H1 (cell line): ENCODE measurements around the gene PSMC5. TPM values are rescaled to one million over a fixed set of nuclear protein-coding genes. Genes with fewer than 3 reads are reported as not detected.

Experiments used
- polyA plus RNA-seq, 7 experiments: library from polyadenylated mRNA; depleted of rRNA in 3 of 7; stranded (reverse) in 5 of 7; unstranded in 2 of 7; fragments of >200 nt in 5 of 7; fragments of 200-250 nt in 2 of 7; gene quantifications; 1 replicate in 5 of 7; 2 replicates in 1 of 7; 4 replicates in 1 of 7; pipeline versions ENCODE4 v1.2.1 to v1.2.3, GENCODE V29; 2011 to 2013; ENCODE audit warnings: missing spikeins in 2 of 7, mixed read lengths in 2 of 7
- total RNA-seq: library from RNA; stranded (reverse); fragmentation: NEBNext Ultra II Directional; extraction: Animal tissue kit (Norgen Biotek cat#: 25700); gene quantifications from 2 replicates; pipeline ENCODE4 v1.2.1, GENCODE V29; 2021
- TF ChIP-seq, protein P1 (sequence below): IDR thresholded peaks from 2 replicates; pipeline ENCODE4 v1.6.1; 2011; ENCODE audit warnings: low read length, improper control_type of control experiment

PSMC5 gene
- total and polyA plus RNA-seq, 2 of the 8 experiments (the other 6 are each of a cell fraction or from before 2014, with no cell fraction given) = 172 to 180 TPM

DNA sequence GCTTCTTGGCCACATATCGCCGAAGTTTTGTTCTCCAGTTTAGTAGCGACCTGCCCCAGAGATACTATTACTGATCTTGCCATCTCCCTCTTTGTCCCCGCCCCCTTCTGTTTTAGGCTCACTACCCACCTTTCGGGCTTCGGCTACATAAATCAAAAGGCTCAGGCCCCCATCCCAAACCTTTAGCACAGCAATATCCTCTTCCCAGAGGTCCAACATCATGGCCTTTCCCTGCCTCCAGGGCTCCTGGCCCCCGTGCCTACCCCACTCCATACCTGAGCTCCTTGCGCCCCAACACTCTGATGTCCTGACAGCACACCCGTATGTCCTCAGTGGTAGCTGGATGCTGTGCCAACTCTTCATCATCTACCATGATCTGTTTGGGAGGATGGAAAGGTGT, 2.9 kb upstream of the PSMC5 start (continued):
- TF ChIP-seq, protein P1, sequence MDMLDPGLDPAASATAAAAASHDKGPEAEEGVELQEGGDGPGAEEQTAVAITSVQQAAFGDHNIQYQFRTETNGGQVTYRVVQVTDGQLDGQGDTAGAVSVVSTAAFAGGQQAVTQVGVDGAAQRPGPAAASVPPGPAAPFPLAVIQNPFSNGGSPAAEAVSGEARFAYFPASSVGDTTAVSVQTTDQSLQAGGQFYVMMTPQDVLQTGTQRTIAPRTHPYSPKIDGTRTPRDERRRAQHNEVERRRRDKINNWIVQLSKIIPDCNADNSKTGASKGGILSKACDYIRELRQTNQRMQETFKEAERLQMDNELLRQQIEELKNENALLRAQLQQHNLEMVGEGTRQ = no peak
